Ascending aorta (tissue), 2 donors: ENCODE measurements around the gene TRIM52. TPM values are rescaled to one million over a fixed set of nuclear protein-coding genes. Genes with fewer than 3 reads are reported as not detected.

Experiments
- DNase-seq, 2 donors: peaks; one replicate each; pipeline ENCODE4 v3.0.0-alpha.2; 2019; ENCODE audit warnings: low spot score in 2 of 2
- H3K27ac ChIP-seq, 2 donors: fragments of 200-600 bp; sonication (generic); one replicate each; pipeline ENCODE4 v1.5.1; 2016 to 2017; ENCODE audit warnings: mild to moderate bottlenecking in 1 of 2
- H3K27me3 ChIP-seq: fragments of 200-600 bp; sonication (generic); one replicate; pipeline ENCODE4 v1.5.1; 2017
- H3K36me3 ChIP-seq, 2 donors: fragments of 200-600 bp; sonication (generic); one replicate each; pipeline ENCODE4 v1.5.1; 2016
- H3K4me1 ChIP-seq, 2 donors: fragments of 200-600 bp; sonication (generic); one replicate each; pipeline ENCODE4 v1.5.1; 2016 to 2017; ENCODE audit warnings: mild to moderate bottlenecking in 1 of 2
- H3K4me3 ChIP-seq, 2 donors: fragments of 200-600 bp; sonication (generic); one replicate each; pipeline ENCODE4 v1.5.1; 2016 to 2017; ENCODE audit warnings: mild to moderate bottlenecking in 1 of 2
- H3K9me3 ChIP-seq, 2 donors: fragments of 200-600 bp; sonication (generic); one replicate each; pipeline ENCODE4 v1.5.1; 2016
- intact Hi-C: fragments of 100-400 bp; cut with DNase I; formaldehyde crosslinking; loops from one replicate; pipeline ENCODE4 v1.15.1; 2023
- total RNA-seq: library from RNA; depleted of rRNA; stranded (reverse); fragments of >200 nt; gene quantifications from one replicate; pipeline ENCODE4 v1.1.0, GENCODE V29; 2016
- TF ChIP-seq, protein P1 (sequence below), 3 experiments: fragments of 200-600 bp in 2 of 3; fragments of 450-650 bp in 1 of 3; sonication (generic) in 2 of 3; IDR thresholded peaks; one replicate each; pipeline ENCODE4 v1.5.1; 2016 to 2019; ENCODE audit warnings: antibody characterized with exemption in 3 of 3, mild to moderate bottlenecking in 1 of 3, moderate library complexity in 1 of 3

The TRIM52 gene
- total RNA-seq, 1 donor from 2014 or later: 21.2 TPM

DNA sequence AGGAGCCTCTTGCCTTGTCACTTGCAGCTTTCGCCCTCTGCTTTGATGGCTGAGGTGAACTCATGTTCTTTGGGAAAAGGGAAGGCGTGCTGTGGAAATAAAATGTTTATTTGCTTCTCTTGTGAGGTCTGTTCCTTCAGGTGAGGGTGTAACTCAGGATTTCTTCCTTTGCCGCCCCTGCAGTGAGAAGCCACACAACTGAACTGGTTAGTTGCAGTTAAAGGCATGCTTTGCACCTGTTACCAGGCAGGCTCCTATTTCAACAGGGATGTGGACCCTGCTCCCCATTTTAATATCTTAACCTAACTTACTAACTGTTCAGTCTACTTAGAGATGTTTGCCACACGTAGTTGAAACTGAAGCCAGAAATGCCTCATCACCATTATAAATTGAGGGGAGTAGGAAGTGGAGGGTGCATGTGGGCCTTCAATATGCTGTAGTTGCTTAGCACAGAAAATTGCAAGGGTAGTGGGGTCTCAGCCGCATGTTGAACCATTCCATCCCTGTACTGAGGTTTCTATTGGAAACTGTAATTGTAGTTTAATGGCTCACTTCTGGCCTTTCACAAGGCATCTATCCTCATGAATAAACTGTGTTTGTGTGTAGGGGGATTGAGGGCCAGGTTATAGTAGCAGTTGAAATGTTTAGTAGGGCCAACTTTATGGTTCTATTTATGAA lies 25.1 kb downstream of the TRIM52 start:
- Histone ChIP-seq H3K9me3 (no peaks in the 10 kb centered on the region), H3K4me1 (peaks cover 0 to 6% of the 10 kb centered on the region in 2 donors), H3K4me3 (no peak overlapping the region), H3K27ac (no peak overlapping the region), H3K27me3 (no peaks in the 10 kb centered on the region), H3K36me3 (peaks cover 82 to 88% of the 10 kb centered on the region in 2 donors)
- intact Hi-C loops: no loop called here
- no peak for DNase-seq
- TF ChIP-seq, protein P1, sequence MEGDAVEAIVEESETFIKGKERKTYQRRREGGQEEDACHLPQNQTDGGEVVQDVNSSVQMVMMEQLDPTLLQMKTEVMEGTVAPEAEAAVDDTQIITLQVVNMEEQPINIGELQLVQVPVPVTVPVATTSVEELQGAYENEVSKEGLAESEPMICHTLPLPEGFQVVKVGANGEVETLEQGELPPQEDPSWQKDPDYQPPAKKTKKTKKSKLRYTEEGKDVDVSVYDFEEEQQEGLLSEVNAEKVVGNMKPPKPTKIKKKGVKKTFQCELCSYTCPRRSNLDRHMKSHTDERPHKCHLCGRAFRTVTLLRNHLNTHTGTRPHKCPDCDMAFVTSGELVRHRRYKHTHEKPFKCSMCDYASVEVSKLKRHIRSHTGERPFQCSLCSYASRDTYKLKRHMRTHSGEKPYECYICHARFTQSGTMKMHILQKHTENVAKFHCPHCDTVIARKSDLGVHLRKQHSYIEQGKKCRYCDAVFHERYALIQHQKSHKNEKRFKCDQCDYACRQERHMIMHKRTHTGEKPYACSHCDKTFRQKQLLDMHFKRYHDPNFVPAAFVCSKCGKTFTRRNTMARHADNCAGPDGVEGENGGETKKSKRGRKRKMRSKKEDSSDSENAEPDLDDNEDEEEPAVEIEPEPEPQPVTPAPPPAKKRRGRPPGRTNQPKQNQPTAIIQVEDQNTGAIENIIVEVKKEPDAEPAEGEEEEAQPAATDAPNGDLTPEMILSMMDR (IDR thresholded peaks at IDR 0.05): no peak

DNA sequence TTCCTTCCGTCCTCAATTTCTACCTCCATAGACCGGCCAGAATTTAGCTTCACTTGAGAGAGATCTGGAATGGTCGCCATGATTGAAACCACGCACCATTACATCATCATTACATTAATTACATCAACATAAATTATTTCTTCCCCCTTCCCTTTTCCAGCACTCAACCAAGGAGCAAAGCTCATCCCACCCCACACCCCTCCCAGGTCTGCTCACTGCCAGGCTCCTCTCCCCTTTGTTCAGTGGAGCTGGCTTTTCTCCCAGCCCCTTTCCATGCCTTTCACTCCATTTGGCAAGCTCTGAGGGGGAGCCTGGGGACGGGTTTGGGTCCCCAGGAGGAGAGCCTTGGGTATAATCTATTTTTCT lies 25.6 kb downstream of the TRIM52 start:
- no peaks in the 10 kb centered on the region for H3K9me3 ChIP-seq
- no peak overlapping the region for H3K4me3 ChIP-seq
- no peaks in the 10 kb centered on the region for H3K27me3 ChIP-seq
- DNase-seq: no peak
- H3K36me3 ChIP-seq: peaks cover 81 to 86% of the 10 kb centered on the region in 2 donors
- H3K4me1 ChIP-seq: peaks cover 0 to 6% of the 10 kb centered on the region in 2 donors
- intact Hi-C loops: no loop called here
- TF ChIP-seq, protein P1 (IDR thresholded peaks at IDR 0.05): no peak
- H3K27ac ChIP-seq: no peak overlapping the region

DNA sequence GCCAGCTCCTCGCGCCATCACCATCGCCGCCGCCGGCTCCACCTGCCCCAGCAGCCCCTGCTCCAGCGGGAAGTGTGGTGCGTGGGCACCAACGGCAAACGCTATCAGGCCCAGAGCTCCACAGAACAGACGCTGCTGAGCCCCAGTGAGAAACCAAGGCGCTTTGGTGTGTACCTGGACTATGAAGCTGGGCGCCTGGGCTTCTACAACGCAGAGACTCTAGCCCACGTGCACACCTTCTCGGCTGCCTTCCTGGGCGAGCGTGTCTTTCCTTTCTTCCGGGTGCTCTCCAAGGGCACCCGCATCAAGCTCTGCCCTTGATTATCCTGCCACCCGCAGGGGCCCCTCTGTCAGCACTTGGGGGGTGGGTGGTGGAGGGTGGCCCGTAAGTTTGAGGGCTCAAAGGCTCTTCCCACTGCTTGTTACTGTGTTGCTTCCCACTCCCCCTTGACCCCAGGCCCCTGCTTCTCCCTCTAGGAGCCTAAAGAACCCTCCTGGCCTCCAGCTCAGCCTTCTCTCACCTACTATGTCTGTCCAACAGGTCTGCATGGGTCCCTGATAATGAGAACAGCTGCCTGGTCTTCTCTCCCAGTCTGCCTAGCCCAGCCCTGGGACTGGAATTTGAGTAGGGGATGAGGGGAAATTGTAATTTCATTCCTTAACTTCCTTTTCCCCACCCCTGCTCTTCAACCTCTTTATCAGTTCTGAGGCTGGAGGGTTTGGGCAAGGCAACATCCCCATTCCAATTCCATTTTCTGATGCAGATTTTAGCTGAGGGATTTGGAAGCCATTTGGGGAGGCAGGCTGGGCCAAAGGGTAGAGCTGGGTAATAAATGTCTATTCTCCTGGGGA lies 26.3 kb downstream of the TRIM52 start:
- no peak overlapping the region for H3K4me3 ChIP-seq
- intact Hi-C loops: no loop called here
- TF ChIP-seq, protein P1 (IDR thresholded peaks at IDR 0.05): no peak
- no peaks in the 10 kb centered on the region for H3K9me3 ChIP-seq
- H3K36me3 ChIP-seq: peaks cover 75 to 79% of the 10 kb centered on the region in 2 donors
- H3K4me1 ChIP-seq: peaks cover 0 to under 1% of the 10 kb centered on the region in 2 donors
- no peak overlapping the region for H3K27ac ChIP-seq
- DNase-seq: no peak
- H3K27me3 ChIP-seq: no peaks in the 10 kb centered on the region

DNA sequence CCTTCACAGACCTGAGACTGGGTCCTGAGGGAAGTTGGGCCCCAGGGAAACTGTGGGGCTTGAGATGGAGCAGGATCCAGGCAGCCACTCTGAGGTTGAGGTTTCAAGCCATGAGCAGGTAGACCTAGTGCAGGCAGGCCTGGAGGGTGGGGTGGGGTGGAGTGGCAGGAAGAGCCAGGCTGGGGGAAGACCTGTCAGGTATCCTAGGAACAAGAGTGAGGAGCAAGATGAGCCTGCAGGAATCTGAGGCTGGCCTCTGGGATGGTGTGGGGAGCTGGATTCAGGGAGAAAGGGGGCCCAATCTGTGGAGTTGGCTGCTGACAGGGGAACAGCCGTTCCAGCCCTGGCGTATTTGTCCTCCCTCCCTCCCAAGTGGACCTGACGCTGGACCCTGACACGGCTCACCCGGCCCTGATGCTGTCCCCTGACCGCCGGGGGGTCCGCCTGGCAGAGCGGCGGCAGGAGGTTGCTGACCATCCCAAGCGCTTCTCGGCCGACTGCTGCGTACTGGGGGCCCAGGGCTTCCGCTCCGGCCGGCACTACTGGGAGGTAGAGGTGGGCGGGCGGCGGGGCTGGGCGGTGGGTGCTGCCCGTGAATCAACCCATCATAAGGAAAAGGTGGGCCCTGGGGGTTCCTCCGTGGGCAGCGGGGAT lies 27.0 kb downstream of the TRIM52 start:
- peaks cover 68 to 72% of the 10 kb centered on the region in 2 donors for H3K36me3 ChIP-seq
- no peak for DNase-seq
- intact Hi-C loops: no loop called here
- H3K4me1 ChIP-seq: no peaks in the 10 kb centered on the region
- H3K27ac ChIP-seq: no peak overlapping the region
- no peak overlapping the region for H3K4me3 ChIP-seq
- TF ChIP-seq, protein P1 (IDR thresholded peaks at IDR 0.05): no peak
- H3K9me3 ChIP-seq: no peaks in the 10 kb centered on the region
- H3K27me3 ChIP-seq: no peaks in the 10 kb centered on the region

DNA sequence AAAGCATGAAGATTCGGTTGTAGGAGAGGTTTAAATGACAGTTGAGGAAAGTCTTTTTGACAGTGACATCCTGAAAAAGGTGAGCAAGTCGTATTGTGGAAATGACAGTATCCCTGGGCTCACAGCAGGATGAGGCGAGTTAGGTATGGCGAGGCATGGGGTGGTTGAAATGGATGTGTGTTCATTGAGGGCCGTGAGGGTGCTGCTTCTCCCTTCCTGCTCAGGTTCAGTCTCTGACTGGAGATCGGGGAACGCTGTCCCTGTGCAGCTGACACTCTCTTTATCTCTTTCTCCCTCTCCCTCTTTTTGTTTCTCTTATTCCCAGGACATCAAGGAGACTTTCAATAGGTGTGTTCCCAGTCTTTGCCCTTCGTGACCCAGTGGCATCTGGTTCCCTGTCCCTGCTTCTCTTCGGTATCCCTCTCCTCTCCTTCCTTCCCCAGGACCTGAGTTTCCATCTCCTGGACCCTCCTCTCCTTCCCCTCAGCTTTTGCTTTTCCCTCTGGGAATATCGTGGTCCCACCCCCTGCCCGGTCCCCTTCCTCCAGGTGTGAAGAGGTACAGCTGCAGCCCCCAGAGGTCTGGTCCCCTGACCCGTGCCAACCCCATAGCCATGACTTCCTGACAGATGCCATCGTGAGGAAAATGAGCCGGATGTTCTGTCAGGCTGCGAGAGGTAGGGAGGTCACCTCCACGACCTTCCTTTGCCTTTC lies 27.7 kb downstream of the TRIM52 start:
- H3K36me3 ChIP-seq: peaks cover 61 to 65% of the 10 kb centered on the region in 2 donors
- H3K27me3 ChIP-seq: no peaks in the 10 kb centered on the region
- no peak overlapping the region for H3K27ac ChIP-seq
- intact Hi-C loops: no loop called here
- no peak overlapping the region for H3K4me3 ChIP-seq
- DNase-seq: peak in 1 of 2 donors; percentile 50
- no peaks in the 10 kb centered on the region for H3K9me3 ChIP-seq
- H3K4me1 ChIP-seq: no peaks in the 10 kb centered on the region
- TF ChIP-seq, protein P1 (IDR thresholded peaks at IDR 0.05): no peak
